ENCODE measurements around the gene CMYA5. TPM values are rescaled to one million over a fixed set of nuclear protein-coding genes. Genes with fewer than 3 reads are reported as not detected.

Gene CMYA5
- total RNA-seq, 4 donors from 2014 or later, result 15.9 to 33.9 (median 22.0) TPM

GRCh38 chr5:79841172-79841571, 151.5 kb downstream of the CMYA5 start:
- Histone ChIP-seq H3K27ac (no peak overlapping the region), H3K27me3 (no peaks in the 10 kb centered on the region), H3K4me3 (replicated peaks in 1 of 3) (no peak overlapping the region), H3K9me3 (no peaks in the 10 kb centered on the region), H3K4me1 (peaks cover 5 to 27% of the 10 kb centered on the region in 2 donors), H3K36me3 (no peaks in the 10 kb centered on the region)
- TF ChIP-seq, protein P1, sequence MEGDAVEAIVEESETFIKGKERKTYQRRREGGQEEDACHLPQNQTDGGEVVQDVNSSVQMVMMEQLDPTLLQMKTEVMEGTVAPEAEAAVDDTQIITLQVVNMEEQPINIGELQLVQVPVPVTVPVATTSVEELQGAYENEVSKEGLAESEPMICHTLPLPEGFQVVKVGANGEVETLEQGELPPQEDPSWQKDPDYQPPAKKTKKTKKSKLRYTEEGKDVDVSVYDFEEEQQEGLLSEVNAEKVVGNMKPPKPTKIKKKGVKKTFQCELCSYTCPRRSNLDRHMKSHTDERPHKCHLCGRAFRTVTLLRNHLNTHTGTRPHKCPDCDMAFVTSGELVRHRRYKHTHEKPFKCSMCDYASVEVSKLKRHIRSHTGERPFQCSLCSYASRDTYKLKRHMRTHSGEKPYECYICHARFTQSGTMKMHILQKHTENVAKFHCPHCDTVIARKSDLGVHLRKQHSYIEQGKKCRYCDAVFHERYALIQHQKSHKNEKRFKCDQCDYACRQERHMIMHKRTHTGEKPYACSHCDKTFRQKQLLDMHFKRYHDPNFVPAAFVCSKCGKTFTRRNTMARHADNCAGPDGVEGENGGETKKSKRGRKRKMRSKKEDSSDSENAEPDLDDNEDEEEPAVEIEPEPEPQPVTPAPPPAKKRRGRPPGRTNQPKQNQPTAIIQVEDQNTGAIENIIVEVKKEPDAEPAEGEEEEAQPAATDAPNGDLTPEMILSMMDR (IDR thresholded peaks at IDR 0.05), result no peak
- no peak for TF ChIP-seq POLR2A (IDR thresholded peaks at IDR 0.05)
- DNase-seq, result no peak
- intact Hi-C loops (cut with DNase I), result no loop called here

DNA sequence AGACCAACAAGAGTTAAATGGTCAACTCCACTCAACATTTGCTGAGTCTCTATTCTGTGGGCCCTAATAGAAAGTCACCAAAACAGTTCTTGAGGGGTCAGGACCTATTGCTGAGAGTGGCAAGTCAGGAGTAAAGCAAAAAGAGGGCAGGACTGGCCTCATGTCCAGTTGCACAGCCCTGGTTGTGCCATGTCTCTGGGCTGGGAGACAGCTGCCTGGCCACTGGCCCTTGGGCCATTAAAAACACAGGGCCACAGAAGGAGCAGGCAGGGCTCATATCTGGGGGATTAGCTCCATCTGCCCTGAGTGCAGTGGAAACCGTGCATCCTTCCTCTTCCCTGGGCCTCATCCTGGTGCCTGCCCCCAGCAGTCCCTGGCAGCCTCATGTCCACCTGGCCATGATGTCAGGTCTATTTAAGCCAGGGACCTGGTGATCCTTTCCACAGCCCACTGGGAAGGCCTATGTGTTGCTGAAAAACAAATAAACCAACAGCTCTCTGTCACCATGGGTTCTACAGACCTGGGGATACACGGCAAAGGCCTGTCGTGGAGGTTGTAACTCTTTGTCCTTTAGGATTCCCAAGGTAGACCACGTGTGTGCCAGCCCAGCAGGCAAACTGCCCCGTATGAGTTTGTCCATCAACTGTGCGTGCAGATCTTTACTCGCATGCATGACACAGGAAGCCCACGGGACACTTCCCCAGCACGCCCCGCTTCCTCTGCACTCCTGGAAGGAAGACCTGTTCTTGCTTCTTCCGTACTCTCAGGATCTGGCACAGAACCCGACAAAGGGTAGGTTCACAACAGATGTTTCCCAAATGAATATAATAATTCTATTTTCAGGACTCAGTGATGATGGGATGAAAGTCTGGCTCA, 152.6 kb downstream of the CMYA5 start:
- 76 to 90% methylated on average over 11 of the region's 12 CpGs for WGBS, 2 donors
- TF ChIP-seq, protein P1 (IDR thresholded peaks at IDR 0.05), result no peak
- no peak for TF ChIP-seq POLR2A (IDR thresholded peaks at IDR 0.05)
- H3K4me1 ChIP-seq, result peaks cover 5 to 27% of the 10 kb centered on the region in 2 donors
- no peaks in the 10 kb centered on the region for H3K9me3 ChIP-seq
- H3K27ac ChIP-seq, result no peak overlapping the region
- no peaks in the 10 kb centered on the region for H3K36me3 ChIP-seq
- H3K27me3 ChIP-seq, result no peaks in the 10 kb centered on the region
- no peak overlapping the region for H3K4me3 ChIP-seq (replicated peaks in 1 of 3)
- intact Hi-C loops (cut with DNase I), result no loop called here
- DNase-seq, result no peak

DNA sequence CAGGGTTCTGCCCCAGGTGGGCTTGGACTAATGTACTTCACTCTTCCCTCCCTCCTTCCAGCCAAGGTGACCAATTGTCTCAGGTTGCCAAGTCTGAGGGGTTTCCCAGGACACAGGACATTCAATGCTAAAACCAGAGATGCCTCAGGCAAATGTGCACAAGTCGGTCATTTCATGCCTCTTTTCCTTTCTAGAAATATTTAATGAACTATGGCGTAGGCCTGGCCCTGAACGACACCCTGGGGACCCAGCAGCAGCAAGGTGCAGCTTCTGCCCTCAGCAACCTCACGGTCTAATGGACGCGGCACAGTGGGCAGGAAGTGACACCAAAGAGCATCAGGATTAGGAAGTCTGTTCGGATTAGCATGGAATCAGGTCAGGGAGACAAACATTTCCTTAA, 153.4 kb downstream of the CMYA5 start:
- Histone ChIP-seq H3K4me3 (replicated peaks in 1 of 3) (no peak overlapping the region), H3K36me3 (no peaks in the 10 kb centered on the region), H3K9me3 (no peaks in the 10 kb centered on the region), H3K27ac (no peak overlapping the region), H3K4me1 (peaks cover 5 to 25% of the 10 kb centered on the region in 2 donors), H3K27me3 (no peaks in the 10 kb centered on the region)
- WGBS, 2 donors, result 78 to 90% methylated on average over 7 of the region's 7 CpGs
- intact Hi-C loops (cut with DNase I), result no loop called here
- no peak for DNase-seq
- TF ChIP-seq, protein P1 (IDR thresholded peaks at IDR 0.05), result no peak
- TF ChIP-seq POLR2A (IDR thresholded peaks at IDR 0.05), result no peak

- intact Hi-C loops (cut with DNase I), result no loop called here
- Histone ChIP-seq H3K36me3 (no peaks in the 10 kb centered on the region), H3K27ac (no peak overlapping the region), H3K4me3 (replicated peaks in 1 of 3) (no peak overlapping the region), H3K4me1 (peaks cover 5 to 19% of the 10 kb centered on the region in 2 donors), H3K9me3 (no peaks in the 10 kb centered on the region), H3K27me3 (no peaks in the 10 kb centered on the region)
- no peak for DNase-seq
- WGBS, 2 donors, result 92 to 94% methylated on average over 14 to 15 of the region's 15 CpGs
- TF ChIP-seq, protein P1 (IDR thresholded peaks at IDR 0.05), result no peak
- TF ChIP-seq POLR2A (IDR thresholded peaks at IDR 0.05), result no peak
These were observed 154.1 kb downstream of the CMYA5 start for GRCh38 chr5:79843450-79844388.

Measured in thyroid gland (tissue), 4 donors.